WI38 (cell line): ENCODE results near the gene FHAD1.

Source experiments
- H3K4me3 ChIP-seq: 2 replicates; pipeline ENCODE4 v1.5.1; 2011; ENCODE audit warnings: low read depth, mild to moderate bottlenecking, control low read depth, low read length
- TF ChIP-seq, protein P1 (sequence below): IDR thresholded peaks from 2 replicates; pipeline ENCODE4 v1.5.1; 2012; ENCODE audit warnings: low read depth, mild to moderate bottlenecking, control low read depth, low read length

The FHAD1 gene

DNA sequence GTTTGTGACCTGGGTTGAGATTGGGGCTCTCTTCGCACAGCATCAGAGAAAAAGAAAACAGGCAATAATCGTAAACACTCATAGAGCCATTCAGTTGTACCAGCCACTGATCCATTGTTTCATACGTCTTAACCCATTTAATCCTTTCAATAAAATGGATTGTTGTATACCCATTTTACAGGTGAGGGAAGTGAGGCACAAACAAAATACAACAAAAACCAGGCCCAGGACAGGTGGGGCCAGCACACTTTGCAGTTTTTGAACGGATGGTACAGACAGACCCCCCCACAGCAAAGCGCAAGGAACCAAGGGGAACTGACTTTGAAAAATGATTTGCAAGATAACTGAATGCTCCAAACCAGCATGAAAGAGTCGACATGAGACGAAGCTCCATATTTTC lies 4.3 kb upstream of the FHAD1 start:
- TF ChIP-seq, protein P1, sequence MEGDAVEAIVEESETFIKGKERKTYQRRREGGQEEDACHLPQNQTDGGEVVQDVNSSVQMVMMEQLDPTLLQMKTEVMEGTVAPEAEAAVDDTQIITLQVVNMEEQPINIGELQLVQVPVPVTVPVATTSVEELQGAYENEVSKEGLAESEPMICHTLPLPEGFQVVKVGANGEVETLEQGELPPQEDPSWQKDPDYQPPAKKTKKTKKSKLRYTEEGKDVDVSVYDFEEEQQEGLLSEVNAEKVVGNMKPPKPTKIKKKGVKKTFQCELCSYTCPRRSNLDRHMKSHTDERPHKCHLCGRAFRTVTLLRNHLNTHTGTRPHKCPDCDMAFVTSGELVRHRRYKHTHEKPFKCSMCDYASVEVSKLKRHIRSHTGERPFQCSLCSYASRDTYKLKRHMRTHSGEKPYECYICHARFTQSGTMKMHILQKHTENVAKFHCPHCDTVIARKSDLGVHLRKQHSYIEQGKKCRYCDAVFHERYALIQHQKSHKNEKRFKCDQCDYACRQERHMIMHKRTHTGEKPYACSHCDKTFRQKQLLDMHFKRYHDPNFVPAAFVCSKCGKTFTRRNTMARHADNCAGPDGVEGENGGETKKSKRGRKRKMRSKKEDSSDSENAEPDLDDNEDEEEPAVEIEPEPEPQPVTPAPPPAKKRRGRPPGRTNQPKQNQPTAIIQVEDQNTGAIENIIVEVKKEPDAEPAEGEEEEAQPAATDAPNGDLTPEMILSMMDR: no peak
- H3K4me3 ChIP-seq: no peak overlapping the region

DNA sequence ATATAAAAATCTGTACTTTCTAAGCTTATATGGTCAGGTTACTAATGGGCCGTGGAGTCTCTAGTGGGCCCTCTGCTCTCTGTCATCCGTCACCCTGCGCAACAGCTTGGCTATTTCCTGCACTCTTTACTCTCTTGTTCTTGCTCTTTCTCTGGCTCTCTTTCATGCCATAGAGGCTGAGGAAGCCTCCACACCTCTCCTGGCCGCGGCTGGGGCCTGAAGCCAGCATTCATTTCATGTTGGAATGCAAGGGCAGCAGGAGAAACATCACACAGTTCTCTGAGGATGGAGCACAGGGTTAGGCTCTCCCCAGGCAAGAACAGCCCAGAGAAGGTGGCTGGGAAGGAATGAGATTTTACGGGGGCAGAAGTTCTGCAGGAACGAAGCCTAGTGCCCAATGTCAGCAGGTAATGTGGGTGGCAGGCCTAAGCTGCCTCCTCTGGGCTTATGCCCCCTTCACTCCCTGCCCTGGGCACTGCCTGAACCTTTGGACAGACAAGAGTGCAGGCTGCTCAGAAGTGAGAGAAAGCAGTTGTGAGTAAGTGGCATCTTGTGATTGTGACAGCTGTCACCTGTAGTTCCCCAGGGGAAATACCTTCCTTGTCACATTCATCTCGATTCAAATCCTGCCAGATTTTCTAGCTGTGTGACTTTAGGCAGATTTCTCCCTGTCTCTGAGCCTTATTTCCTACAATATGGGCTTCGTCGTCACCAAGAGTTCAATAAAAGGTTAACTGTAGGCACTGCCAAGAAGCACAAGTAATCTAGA lies 3.6 kb upstream of the FHAD1 start:
- TF ChIP-seq, protein P1: no peak
- no peak overlapping the region for H3K4me3 ChIP-seq

DNA sequence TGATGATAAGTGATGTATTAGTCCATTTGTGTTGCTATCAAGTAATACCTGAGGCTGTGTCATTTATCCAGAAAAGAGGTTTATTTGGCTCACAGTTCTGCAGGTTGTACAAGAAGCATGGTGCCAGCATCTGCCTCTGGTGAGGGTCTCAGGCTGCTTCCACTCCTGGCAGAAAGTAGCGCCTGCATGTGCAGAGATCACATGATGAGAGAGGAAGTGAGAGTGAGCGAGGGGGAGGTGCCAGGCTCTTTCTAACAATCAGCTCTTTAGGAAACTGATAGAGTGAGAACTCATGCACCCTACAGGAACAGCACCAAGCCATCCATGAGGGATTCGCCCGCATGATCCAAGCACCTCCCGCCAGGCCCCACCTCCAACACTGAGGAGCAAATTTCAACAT lies 2.2 kb upstream of the FHAD1 start:
- no peak overlapping the region for H3K4me3 ChIP-seq
- TF ChIP-seq, protein P1: no peak

DNA sequence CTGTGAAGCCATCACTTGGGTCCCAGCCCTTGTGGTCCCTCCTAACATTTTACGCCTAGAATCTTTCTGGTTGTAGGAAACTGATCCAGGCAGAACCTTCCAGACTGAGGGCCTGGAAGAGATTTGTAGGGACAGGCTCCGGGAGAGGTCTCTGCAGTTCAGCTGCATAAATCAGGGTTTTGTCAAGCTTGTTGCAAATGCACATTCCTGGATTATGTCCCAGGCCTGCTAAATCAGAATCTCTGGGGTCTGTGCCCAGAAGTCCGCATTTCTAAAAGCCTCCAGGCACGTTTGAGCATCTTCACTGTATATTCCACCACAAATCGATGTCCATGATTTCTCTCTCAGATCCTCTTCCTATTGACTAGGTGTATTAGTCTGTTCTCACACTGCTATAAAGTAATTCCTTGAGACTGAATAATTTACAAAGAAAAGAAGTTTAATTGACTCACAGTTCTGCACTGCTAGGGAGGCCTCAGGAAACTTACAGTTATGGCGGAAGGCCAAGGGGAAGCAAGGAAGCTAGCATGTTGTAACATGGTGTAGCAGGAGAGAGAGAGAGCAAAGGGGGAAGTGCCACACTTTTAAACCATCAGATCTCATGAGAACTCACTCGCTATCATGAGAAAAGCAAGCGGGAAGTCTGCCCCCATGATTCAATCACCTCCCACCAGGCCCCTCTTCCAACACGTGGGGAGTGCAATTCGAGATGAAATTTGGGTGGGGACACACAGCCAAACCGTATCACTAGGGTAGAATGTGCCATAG lies 1.2 kb upstream of the FHAD1 start:
- TF ChIP-seq, protein P1: no peak
- no peak overlapping the region for H3K4me3 ChIP-seq

DNA sequence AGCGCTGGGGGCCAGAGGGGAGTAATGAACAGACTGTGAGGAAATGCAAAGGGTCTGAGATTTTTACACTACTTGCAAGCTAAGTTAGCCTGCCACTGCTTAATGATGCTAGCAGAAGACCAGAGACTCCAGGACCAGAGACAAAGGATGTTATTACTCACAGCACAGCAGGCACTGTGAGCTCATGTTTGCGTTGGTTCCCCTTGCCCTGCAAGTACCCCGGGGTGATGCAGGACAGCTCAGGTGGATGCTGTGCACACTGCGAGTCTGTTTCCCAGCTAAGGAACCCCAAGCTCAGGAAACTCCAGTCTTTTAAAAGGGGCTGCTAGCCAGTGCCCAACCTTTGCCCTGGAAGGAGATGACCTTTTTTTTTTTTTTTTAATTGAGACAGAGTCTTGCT lies 1.2 kb downstream of the FHAD1 start:
- H3K4me3 ChIP-seq: no peak overlapping the region
- TF ChIP-seq, protein P1: no peak

DNA sequence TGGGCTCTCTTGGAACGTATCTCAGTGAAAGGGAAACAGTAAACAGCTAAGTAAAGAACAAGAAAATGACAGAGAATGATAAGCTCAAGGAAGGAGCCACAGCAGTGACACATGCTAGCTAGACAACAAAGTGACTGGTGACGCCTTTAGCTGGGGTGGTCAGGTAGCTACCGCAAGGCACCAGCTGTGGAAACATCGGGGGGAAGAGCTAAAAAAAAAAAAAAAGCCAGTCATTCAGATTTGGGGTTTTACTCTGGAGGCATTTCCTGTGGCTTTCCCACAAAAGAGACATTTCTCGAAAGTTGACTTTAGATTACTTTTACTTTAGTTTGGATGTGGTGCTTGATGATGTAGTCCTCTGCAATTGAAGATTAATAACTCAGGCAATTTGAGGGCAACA lies 2.1 kb downstream of the FHAD1 start:
- TF ChIP-seq, protein P1: no peak
- no peak overlapping the region for H3K4me3 ChIP-seq
